GM18505 (cell line): ENCODE measurements around the gene UBE2L3.
"Not testable (repeated sequence)": the region's sequence is repeated elsewhere in the genome, so short reads cannot be mapped to it uniquely, and the experiment has no call there.

Experiments
- ATAC-seq: cut with Tn5 transposase; IDR thresholded peaks from one replicate; pipeline ENCODE4 v1.9.1; 2021; ENCODE audit not compliant: unreplicated experiment
- POLR2A ChIP-seq: IDR thresholded peaks from 4 replicates; pipeline ENCODE4 v1.6.1; 2011; ENCODE audit warnings: borderline replicate concordance; ENCODE audit not compliant: insufficient read depth, insufficient read length; ENCODE audit errors: extremely low read depth

Gene UBE2L3

GRCh38 chr22:21603973-21604372 lies 36.5 kb downstream of the UBE2L3 start:
- no peak for ATAC-seq
- no peak for TF ChIP-seq POLR2A

DNA sequence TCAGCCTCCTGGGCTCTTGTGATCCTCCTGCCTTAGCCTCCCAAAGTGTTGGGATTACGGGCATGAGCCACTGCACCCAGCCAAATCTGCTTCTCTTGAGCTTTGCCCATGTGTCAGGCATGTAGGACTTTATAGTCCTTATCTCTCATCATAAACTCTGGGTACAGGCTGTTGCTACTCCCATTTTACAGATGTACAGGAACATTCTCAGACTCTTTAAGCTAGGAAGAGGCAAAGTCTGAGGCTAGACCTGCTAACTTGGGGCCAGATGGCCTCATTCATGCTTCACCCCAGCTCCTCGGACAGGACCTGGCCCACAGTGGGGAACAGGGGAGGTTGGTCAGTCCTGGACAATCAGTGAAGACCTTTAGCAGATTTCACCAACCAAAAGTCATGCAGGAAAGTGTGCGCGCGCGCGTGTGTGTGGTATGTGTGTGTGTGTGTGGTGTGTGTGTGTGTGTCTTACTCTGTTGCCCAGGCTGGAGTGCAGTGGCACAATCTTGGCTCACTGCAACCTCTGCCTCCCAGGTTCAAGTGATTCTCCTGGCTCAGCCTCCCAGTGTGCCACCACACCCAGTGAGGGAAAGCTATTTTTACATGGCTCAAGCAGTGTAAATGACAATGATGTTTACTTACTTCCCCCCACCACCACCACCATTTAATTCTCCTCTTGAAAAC lies 38.5 kb downstream of the UBE2L3 start:
- no peak for TF ChIP-seq POLR2A
- no peak for ATAC-seq

GRCh38 chr22:21606775-21607174 lies 39.3 kb downstream of the UBE2L3 start:
- TF ChIP-seq POLR2A = no peak
- no peak for ATAC-seq

DNA sequence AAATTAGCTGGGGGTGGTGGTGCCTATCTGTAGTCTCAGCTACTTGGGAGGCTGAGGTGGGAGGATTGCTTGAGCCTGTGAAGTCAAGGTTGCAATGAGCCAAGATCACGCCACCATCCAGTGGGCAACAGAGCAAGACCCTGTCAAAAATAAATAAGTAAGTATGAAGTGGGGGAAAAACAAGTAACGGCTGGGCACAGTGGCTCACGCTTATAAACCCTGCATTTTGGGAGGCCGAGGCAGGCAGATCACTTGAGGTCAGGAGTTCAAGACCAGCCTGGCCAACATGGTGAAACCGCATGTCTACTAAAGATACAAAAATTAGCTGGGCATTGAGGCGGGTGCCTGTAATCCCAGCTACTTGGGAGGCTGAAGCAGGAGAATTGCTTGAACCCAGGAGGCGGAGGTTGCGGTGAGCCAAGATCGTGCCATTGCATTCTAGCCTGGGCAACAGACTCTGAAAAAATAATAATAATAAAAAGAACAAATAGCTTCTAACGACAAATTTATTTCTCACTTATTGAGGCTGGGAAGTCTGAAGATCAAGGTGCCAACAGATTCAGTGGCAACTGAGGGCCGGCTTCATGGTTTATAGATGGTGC lies 42.1 kb downstream of the UBE2L3 start:
- ATAC-seq = not testable (repeated sequence)

DNA sequence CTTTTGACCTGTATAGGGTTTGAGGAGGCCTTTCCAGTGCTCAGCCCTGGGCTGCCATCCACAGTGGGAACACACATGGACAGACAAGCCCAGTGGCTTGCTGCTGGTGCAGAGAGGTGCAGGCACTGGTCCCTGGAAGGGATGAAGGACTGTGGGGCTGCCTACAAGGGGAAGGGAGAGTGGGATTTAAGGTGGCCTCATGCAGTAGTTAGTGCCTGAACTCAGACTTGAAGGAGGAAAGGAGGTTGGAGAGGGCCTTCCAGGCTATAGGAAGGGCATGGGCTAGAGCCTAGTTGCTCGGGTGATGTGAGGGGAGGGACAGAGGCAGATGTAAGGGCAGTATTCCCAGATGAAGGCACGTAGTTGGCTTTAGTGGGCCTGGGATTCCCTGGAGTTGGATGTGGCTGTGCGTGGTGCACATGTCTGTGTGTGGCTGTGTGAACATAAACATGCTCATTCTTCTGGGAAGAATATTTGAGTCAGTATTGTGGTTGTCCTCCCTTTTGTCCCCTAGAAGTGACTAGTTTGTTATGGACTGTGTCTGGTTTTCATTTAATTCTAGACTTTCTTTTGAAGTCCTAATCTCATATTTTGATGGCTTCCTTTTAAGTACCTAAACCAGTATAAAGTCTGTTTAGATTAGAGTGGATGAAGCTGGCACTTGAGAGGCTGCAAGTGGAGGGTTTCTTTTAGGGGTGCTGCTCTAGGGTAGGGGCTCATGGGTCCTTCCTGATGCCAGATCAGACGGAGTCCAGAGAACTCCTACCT lies 43.9 kb downstream of the UBE2L3 start:
- no peak for TF ChIP-seq POLR2A
- ATAC-seq = no peak

- no peak for TF ChIP-seq POLR2A
- no peak for ATAC-seq
These were observed 45.3 kb downstream of the UBE2L3 start for GRCh38 chr22:21612858-21613257.

DNA sequence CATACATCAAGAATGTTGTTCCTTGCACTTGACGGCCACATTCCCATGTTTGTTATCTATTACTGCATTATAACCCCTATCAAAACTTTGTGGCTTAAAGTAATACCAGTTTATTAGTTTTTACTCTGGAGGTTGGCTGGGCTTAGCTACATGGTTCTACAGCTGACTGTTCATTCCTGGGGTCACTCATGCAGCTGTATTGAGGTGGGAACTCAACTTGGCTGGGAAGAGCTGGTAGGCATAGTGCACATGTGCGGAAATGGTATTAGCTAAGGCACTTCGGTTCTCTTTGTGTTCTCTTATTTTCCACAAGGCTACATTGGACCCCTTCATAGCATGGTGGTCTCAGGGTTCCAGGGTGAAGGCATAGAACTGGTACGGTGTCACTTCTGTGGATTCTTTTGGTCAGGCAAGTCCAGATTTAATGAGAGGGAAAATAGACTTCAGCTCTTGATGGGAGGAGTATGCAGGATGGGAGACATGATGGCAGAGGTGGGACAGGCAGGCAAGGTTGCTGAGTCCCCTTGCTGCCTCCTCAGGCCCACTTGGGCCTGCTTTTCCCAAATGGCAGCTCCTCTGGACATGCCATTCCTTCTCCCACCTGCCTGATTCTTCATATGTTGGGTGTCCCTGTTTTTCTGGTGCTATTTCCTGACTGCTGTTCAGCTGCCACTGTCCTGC lies 46.2 kb downstream of the UBE2L3 start:
- no peak for ATAC-seq
- TF ChIP-seq POLR2A = no peak

GRCh38 chr22:21615731-21616130 lies 48.2 kb downstream of the UBE2L3 start:
- no peak for ATAC-seq
- no peak for TF ChIP-seq POLR2A

GRCh38 chr22:21617337-21617736 lies 49.8 kb downstream of the UBE2L3 start:
- not testable (repeated sequence) for ATAC-seq

- no peak for TF ChIP-seq POLR2A
- ATAC-seq = no peak
These were observed 53.5 kb downstream of the UBE2L3 start for GRCh38 chr22:21621025-21621424.

DNA sequence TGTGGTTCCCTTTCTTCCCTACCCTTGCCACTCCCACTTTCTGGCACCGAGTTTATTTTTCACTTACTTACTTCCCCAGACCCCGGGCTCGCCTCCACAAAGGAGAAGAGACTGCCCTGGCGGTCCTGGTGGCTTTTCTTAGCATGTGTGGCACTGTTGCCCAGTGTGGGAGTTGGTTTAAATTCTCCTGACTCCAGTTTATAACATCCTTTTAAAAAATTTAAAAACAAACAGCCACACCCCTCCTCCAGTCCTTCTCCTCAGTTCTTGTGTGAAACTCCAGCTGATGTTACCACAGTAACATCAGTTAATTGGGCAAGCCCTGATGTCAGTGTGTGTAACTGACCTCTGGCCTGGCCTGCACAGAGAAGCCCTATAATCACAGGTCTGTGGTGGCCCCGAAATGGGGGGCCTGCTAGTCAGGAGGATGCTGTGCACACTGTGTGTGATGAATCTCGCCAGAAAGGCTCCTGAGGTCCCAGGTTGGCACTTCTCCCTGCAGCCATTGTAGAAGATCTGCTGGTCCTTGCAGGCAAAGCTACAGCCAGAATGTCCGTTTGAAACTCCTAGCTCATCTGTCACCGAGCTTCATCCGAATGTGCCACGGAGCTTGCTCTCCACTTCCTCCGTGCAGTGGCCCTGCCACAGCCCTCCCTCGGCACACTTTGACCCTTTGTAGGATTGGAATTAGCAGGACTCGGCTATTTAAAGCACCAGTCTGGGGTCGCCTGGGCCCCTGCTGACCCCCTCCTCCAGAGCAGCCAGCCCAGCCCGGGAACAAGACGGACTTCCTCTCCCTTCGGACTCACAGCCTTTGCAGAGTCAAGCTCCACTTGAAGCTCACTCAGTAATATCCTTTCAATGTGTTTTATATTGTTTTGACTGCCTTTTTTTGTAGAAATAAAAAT lies 54.8 kb downstream of the UBE2L3 start:
- no peak for TF ChIP-seq POLR2A
- no peak for ATAC-seq

GRCh38 chr22:21622919-21623647 lies 55.6 kb downstream of the UBE2L3 start:
- no peak for TF ChIP-seq POLR2A
- ATAC-seq = no peak
